Stimulated activated CD4-positive, alpha-beta T cell treated with anti-CD3 and anti-CD28 coated beads, TNF-alpha, amount 100 ng/mL, for 48 hours (primary cell): Measurements from ENCODE around the gene MDN1.
"Not testable (repeated sequence)": the region's sequence is repeated elsewhere in the genome, so short reads cannot be mapped to it uniquely, and the experiment has no call there.

Experiments
- DNase-seq, 3 donors: peaks; one replicate each; pipeline ENCODE4 v3.0.0-alpha.2; 2020; ENCODE audit warnings: low read depth in 3 of 3

MDN1 gene

GRCh38 chr6:89660981-89661380 is 158.6 kb downstream of the MDN1 start:
- DNase-seq, result no peak

GRCh38 chr6:89657445-89658158 is 162.0 kb downstream of the MDN1 start:
- DNase-seq, result no peak

- DNase-seq, result no peak
Observed at GRCh38 chr6:89655122-89655521, 164.5 kb downstream of the MDN1 start.

GRCh38 chr6:89650579-89650978 is 169.0 kb downstream of the MDN1 start:
- no peak for DNase-seq

- no peak for DNase-seq
Observed at GRCh38 chr6:89649682-89650081, 169.9 kb downstream of the MDN1 start.

- no peak for DNase-seq
Observed at GRCh38 chr6:89644864-89645263, 174.7 kb downstream of the MDN1 start.

GRCh38 chr6:89643406-89643805 is 176.2 kb downstream of the MDN1 start:
- DNase-seq, result no peak

GRCh38 chr6:89642956-89643355 is 176.6 kb downstream of the MDN1 start:
- DNase-seq, result no peak

GRCh38 chr6:89641581-89641980 is 178.0 kb downstream of the MDN1 start:
- DNase-seq, result not testable (repeated sequence)

- DNase-seq, result no peak
Observed at GRCh38 chr6:89640804-89641203, 178.8 kb downstream of the MDN1 start.

- peak; percentile 86 to 90 (median 87) for DNase-seq
Observed at GRCh38 chr6:89638320-89639195, 181.0 kb downstream of the MDN1 start, which contains the start of gene LYRM2. TSS of gene LYRM2 (minus strand) at chr6:89638747. CDS start at chr6:89638716, 31 bp downstream.

- DNase-seq, result peak in 1 of 3 donors; percentile 2
Observed at GRCh38 chr6:89637960-89638319, 181.7 kb downstream of the MDN1 start.

GRCh38 chr6:89636412-89636811 is 183.2 kb downstream of the MDN1 start:
- not testable (repeated sequence) for DNase-seq

GRCh38 chr6:89630488-89630887 is 189.1 kb downstream of the MDN1 start:
- DNase-seq, result no peak

- DNase-seq, result no peak
Observed at GRCh38 chr6:89623749-89624148, 195.8 kb downstream of the MDN1 start.

- no peak for DNase-seq
Observed at GRCh38 chr6:89619567-89619966, 200.0 kb downstream of the MDN1 start.

GRCh38 chr6:89618026-89618425 is 201.6 kb downstream of the MDN1 start:
- no peak for DNase-seq

- DNase-seq, result no peak
Observed at GRCh38 chr6:89616531-89616930, 203.1 kb downstream of the MDN1 start.

- DNase-seq, result no peak
Observed at GRCh38 chr6:89615882-89616281, 203.7 kb downstream of the MDN1 start.

GRCh38 chr6:89613790-89614189 is 205.8 kb downstream of the MDN1 start:
- DNase-seq, result no peak

- DNase-seq, result no peak
Observed at GRCh38 chr6:89612121-89612520, 207.5 kb downstream of the MDN1 start.

- DNase-seq, result no peak
Observed at GRCh38 chr6:89611666-89612065, 207.9 kb downstream of the MDN1 start.

GRCh38 chr6:89610149-89610642 is 209.4 kb downstream of the MDN1 start:
- peak; percentile 50 to 79 (median 61) for DNase-seq
